ENCODE data around the gene LRRC4C.

LRRC4C gene

DNA sequence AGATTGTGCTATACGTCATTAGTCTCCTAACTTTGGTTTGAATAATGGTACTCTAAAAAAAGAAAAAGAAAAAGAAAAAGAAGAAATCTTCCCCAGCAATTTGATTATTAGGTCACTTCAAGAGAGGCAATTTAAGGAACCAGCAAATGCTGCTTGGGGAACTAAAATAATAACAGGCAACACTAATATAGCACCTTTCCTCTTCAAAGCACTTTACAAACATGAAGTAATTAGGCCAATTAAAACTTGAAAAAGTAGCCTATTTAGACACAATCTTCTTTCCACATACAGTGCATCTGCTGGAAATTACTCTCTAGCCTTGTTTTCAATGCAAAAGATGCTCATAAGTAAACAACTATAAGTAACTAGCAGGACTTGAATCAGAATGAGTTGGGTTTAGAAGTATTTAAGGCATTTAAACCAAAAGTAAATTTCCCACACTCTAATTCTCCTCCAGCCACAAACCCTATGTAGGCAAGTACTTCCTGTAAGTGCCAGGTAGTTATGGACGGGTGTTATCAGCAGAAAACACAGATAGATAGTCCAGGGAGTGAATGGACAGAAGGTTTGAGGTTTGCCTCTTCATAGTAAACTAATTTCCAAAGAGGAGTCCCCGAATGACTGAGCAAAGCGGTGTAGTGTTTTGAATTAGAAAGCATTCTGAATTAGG lies 44.5 kb downstream of the LRRC4C start:
- DNase-seq, result no peak

DNA sequence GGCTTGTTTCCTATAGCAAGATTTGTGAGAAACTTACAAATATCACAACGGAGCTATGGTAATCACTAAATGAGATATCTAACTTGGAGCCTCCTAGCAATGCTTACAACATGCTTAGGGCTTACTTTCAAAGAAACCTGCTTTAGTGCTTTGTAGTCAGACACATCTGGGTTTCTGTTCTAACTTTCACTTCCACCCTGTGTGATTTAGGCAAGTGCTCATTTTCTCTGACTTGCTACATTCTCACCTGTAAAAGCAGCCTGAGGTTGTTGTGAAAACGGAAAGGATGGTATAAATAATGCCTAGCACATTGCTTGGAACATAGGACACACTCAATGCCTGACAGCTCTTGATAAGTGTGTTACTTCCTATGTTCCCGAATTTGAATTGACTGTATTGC lies 45.6 kb downstream of the LRRC4C start:
- DNase-seq, result no peak

DNA sequence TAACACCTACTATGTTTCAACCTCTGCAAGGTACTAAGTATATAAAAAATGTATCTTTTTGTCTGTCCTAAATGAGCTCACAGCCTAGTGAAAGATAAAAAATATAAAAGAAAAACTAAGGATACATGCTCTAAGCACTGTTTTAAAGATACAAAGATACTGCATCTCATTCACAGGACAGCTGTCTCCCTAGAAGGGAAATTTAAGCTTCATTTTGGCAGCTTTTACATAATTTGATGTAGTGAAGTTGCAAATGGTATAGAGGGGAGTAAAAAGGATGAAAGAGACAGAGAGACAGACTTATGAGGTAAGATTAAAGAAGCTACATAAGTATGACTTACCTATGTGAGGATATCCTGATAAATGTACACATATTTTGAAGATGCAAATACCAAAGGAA lies 53.6 kb downstream of the LRRC4C start:
- DNase-seq, result no peak

DNA sequence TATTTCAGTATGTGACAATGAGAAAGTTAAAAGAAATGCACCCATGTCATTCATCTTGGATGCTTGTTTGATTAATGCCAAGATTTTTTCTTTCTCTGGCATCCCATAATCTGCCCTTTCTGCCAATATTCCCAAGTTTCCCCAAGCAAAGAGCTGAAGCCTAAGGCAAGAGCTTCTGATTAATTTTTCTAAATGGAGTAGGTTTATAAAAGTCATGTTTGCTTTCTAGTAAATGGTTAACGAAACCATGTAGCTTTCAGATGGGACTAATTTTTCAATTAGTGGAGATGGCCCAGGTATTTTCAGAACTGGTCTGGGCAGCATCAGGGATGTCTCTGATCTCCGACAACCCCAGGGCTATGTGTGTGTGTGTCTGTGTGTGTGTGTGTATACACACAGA lies 55.3 kb downstream of the LRRC4C start:
- DNase-seq, result no peak

DNA sequence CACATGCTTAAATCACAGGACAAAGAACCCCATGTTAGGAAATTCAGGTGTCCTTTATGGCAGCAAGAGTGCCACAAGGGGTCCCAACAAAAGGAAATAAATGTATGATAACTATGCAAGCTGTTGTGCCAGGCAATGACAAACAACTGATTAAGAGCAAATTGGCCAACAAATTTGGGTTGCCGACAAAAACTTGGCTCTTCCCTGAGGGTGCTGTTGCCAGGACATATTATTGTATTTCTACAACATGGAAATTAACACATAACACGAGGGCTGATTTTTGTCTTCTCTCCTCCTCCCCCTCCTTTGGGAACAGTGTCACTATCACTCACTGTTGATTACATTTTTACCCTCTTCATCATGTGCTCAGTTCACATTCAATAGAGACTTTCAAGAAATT lies 56.0 kb downstream of the LRRC4C start:
- DNase-seq, result no peak

DNA sequence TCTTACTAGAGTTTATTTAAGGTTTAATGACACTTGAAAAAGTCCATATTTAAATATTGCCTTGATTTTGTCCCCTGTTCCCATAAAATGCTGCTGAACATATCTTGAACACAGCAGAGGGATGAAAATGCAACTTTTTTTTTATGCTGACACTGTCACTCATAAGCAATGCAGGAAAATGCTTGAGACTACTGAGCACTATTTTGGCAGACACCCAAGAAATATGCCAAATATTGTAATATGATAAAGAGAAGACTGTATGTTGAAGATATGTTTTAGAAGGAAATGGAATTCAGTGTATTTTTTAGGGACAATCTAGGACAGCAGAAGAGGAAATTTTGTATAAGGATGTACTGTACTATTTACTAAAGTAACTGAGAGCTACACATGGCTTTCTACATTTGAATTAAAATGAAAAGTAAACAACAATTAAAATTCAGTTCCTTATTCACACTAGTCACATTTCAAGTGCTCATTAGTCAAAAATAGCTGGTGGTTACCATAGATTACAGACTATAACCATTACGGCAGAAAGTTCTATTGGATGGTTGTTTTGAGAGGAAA lies 58.6 kb downstream of the LRRC4C start:
- DNase-seq, result no peak

DNA sequence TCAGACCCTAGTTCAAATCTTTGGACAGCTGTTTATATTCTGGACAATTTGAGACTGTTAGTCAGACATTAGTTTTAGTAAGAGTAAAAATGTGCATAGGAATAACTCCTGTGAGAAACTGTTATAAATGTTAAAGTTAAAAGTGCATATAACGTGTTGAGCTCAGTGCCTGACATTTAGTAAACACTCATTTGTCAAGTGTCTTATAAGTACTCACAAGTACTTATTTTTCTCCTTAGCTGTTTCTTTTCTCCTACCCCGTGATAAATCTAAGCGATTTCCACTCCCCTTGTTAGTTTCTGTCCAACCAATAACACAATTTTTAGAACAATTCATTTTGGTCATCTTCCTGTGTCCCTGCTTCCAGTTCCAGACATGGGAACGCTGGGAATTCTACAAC lies 59.3 kb downstream of the LRRC4C start:
- no peak for DNase-seq

DNA sequence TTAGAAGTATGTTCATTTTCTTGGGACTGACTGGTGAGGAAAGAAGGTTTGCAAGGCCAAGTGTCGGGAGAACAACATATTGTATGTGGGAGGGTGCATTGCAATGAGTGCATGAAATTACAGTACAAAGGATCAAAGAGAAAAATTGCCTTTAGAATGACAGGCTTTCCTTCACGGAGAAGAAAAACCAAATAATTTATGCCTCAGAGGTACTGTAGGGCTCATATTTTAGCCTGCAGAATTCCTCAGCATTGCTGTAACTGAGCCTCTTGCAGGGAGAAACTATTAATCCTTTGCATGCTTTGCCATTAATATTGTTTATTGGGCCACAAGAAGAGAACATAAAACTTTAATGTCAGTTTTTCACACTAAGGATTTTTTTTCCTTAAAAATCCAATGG lies 60.1 kb downstream of the LRRC4C start:
- no peak for DNase-seq

DNA sequence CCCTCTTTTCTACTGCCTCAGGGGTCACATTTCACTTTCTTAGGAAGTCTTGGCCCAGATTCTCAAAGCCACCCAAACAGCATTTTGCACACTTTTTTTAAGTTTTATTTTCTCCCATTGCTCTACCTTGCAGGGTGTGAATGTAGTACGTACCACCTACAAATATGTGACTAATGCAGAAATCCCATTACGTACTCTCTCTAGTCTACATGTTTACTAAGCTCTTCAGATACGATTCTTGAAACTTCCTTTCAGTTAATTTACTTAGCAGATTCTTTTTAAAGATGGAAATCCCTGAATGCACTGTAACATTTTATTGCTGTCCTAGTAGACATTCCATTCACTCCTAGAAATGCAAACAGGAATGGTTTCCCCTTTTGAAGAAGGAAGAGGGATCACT lies 61.3 kb downstream of the LRRC4C start:
- no peak for DNase-seq

DNA sequence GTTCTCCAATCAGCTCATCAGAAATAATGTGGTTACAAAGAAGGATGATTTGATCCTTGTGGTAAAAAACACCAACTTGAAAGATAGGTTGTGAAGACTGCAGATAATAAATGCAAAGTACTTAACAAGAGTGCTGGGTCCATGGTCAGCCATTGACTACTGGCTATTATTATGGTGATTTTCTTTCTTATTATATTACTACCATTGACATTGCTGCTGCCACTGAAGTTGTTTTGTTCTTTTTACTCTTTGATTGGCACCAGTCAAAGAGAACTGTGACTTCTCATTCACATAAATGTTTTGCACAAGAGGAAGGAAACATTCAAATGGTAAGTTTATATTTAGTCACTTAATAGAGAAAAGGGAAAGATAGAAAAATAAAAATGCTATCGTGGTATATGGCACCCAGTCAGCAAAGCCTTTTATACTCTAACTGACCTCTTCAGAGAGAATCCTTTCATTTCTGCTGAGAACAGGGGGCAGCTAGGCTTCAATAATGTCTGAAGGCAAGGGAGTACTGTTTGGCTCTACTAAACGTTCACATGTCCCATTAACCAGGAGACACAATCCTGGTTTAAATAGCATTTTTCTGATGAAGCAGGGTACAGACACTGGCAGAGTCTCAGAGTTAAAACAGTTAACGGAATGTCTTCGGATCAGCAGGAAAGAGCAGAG lies 64.8 kb downstream of the LRRC4C start:
- DNase-seq, result no peak

DNA sequence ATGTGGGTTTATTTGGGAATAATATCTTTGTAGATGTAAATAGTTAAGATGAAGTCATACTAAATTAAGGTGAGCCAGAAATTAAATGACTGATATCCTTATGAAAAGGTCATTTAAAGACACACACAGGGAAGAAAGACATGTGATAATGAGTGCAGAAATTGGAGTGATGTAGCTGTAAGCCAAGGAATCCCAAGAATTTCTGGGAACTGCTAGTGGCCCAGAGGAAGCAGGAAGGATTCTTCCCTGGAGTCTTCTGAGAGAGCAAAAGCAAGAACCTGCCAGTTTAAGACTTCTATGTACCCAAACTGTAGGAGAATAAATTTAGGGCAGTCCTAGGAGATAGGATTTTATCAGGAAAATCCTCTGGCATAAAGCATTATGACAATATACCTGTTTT lies 66.9 kb downstream of the LRRC4C start:
- DNase-seq, result no peak

DNA sequence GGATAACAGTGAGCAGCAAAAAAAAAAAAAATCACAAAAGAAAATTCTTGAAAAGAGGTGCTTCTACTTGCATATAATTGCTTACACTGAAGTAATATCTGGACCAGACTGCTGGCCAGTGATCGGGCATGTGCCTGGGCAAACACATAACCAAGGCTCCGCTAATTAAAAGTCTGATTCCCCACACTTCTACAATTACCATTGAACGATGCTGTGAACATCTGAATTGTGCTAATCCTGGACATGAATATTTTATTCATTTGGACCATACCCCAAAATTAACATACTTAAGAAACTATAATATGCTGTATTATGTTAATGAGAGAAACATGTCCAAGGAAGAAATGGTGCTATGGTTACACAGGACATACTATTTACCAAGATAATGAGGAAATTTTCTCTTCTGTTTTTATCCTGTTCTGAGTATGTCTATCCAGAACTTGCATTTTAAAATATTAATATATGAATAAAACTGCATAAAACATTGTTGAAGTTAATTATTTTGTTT lies 69.8 kb downstream of the LRRC4C start:
- DNase-seq, result no peak

DNA sequence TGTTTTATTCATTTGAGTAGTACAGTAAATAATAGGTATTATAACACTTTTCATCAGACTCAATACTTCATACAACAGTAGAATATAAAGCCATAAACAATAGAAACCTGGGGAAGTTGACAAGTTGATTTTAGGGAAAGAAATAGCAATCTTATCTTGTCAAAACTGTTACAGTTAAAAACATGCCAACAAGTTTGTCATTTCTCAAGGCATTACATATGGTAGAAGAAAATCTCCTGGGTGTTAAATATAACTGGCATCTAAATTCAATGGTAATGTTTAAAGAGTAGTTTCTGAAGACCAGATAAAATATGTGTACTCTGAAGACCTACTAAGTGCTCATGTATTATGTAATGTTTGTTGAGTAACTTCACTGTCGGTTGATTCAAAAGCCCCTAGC lies 75.1 kb downstream of the LRRC4C start:
- no peak for DNase-seq

DNA sequence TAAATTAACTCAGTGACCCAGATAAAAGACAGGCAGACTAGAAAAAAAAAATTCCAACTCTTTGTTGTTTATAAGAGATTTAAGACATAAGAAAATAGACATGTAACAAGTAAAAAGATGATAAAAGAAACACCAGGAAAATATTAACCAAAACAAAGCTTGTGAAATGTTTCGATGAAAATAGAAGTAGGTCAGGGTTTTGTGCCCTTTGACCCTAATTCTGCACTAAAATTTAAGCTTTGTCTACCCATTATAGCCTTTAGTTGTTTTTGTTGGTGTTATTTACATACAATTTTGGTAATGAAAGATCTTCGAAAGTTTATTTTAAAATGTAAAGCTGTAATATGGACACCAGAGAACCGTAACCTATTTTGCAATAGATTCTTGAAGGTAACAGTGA lies 75.7 kb downstream of the LRRC4C start:
- no peak for DNase-seq

DNA sequence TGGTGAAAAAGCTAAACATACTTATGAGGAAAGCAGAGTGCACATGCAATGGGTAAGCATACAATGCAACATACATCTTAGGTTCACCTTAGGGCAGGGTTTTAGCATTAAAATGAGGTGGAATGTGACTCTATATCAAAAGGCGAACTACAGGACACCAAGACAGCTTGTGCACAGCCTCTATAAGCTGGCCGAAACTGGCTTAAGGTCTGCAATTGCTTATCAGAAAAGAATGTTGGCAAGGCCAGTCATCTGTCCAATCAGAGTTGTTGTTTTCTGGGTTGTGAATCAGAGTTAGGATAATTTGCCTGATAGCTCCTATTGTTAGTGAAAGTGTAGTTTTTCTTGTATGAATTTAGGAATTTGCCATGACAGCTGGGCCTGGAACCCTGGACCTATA lies 76.5 kb downstream of the LRRC4C start:
- no peak for DNase-seq

DNA sequence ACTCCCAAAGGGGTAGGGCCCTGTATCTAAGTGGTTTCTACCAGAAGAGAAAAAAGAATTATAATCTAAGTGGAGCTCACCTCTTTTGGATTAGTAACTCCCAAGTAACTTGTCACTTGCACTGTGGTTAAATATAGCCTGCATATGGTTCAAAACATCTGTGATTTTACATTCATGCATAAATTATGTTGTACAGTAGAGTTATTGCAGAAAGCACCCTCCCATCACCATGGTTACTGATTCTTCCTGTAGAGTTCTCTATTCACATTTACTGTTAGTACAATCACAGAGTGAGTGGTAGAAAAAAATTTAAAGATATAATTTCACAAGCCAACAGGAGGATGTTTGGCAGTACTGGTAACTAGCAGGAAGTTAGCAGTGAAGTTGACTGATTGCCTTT lies 80.4 kb downstream of the LRRC4C start:
- DNase-seq, result no peak

DNA sequence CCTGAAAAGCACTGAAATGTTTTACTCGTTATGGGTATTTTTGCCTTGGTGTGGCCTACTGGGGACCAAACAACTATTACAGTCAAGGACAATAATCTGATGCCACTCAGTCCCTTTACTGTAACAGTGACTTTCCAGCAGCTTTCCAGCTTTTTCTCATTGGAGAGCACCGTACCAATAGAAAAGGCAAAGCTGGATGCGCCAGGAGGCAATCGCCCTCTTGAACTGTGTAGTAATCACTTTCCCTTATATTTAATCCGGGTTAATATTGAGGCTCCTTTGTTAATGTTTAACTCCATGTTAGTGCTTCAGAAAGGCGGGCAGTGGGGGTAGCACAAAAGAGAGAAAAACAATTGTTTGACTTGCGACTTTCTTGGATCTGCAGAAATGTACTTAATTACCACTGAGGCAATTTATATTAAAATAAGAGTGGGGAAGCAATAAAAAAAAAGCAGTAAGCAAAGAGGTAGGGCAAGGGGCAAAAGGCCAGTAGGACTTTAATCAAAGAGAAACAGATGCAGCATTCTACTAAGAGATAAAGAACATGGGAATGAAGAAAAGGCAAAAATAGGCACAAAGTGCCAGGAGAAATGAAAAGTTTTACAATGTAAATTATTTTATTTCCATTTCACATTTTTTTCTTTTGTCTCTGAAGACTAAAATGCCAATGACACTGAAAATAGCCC lies 81.6 kb downstream of the LRRC4C start:
- no peak for DNase-seq

DNA sequence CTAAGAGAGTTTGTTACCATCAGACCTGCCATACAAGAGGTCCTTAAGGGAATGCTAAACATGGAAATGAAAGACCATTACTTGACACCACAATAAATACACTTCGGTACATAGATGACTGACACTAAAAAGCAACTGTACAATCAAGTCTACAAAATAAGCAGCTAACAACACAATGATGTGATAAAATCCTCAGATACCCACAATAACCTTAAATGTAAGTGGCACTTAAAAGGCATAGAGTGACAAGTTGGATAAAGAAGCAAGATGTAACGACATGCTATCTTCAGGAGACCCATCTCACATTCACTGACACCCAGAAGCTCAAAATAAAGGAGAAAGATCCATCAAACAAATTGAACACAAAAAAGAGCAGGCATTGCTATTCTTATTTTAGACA lies 107.6 kb downstream of the LRRC4C start:
- no peak for DNase-seq

DNA sequence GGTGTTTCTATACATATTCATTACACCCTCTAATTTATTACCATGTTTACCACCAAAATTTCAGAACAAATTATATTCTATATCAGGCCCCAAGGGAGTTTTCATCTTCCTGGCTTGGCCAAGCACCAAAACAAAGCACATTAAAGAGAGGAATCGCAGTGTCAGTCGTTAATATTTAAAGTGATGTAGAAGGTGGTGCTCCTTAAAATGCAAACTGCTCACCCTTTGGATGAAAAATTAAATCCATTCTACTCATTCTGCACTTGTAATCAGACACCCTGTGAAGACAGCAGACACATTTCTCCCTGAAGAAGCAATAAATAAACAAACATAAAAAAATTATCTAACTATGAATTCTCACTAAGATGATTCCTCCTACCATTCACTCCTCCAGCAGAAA lies 113.4 kb downstream of the LRRC4C start:
- no peak for DNase-seq

DNA sequence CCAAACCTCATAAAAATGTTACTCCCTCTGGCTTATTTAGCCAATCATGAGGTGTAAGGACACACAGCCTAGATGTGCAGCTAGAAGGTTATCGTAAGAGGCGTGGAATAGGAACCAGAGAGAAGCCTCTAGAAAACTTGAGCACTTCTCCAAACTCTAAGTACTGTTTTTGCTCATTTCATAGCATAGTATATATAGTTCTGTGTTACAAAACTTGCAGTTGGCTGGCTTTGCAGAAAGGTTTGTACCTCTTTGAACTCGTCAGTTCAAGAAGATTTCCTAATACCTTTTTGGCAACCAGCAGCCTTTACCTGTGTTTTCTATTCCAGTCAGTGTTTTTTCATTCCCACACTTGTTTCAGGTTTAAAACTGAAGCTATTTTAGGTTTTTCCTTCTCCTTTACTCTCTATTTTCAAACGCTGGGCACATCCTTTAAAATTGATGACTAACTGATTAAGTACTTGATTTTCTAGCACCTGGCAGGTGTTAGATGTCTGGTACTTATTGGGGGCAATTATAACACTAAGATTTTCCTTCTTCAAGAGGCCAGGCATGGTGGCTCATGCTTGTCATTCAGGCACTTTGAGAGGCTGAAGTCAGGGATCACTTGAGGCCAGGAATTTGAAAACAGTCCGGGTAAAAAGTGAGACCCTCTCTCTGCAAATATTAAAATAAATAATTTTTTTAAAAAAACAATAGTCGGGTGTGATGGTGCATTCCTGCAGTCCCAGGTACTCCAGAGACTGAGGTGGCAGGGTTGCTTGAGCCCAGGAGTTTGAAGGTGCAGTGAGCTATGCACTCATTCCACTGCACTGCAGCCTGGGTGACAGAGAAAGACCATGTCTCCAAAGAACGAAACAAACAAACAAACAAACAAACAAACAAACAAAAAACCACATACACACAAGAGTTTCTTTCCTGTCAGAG lies 125.2 kb downstream of the LRRC4C start:
- no peak for DNase-seq

DNA sequence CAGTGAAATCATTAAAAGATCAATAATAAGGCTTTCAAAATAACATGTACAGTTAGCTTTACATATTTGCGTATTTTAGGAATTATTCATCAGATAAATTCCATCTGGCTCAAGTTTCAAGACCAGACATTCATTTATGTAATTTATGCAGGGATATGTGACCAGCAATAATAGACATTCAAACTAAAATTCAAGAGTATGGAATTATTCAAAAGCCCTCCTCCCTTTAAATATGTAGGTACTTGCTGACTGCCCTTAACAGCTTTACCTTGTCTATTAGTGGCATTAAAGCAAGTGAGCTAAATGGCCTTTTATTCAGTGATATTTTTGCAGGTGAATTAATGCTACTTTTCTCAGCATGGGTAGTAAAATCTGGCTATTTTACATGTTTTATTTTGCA lies 126.1 kb downstream of the LRRC4C start:
- DNase-seq, result no peak

DNA sequence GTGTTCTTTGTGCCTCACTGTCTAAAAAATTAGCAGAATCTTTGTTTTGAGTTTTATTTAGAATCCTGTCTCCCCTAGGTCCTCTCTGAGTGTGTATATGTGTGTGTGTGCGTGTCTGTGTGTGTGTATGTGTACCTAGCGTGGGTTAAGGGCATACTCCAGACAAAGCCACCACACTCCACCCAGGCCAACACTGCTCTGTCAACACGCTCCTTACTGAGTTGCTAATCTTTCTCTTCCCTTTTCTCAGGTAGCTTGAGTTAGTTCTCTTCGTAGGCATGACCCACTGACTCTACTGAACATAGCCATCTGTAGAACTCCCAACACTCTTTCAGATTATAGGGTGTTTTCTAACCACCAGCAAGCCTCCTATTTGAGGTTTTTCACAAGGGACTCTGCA lies 131.1 kb downstream of the LRRC4C start:
- no peak for DNase-seq

DNA sequence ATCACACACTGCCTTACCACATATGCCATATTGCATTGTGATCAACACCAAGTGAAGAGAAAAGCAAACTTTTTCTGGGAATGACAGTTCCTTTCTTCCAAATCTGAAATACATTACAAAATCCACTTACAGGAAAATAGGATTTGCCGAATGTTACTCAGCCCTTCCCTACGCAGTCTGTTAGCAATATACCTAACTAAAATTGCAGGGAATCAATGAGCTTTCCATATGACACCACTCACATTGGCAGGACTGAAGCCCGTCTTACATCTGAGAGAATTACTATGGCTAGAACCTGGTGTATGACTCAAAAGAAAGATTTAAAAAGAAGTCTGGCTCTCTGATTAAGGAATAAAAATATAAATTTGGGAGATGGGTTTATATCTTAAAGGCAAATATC lies 136.0 kb downstream of the LRRC4C start:
- no peak for DNase-seq
